Endodermal cell (in vitro differentiated cells): ENCODE results near the gene MCTP2. TPM values are rescaled to one million over a fixed set of nuclear protein-coding genes. Genes with fewer than 3 reads are reported as not detected.

Experiments
- DNase-seq: peaks from one replicate; pipeline ENCODE4 v3.0.0-alpha.2; 2017
- H3K27ac ChIP-seq: 2 replicates; pipeline ENCODE4 v1.5.1; 2013; ENCODE audit warnings: mild to moderate bottlenecking, low read depth, low read length, moderate library complexity
- H3K27me3 ChIP-seq: 2 replicates; pipeline ENCODE4 v1.6.1; 2013; ENCODE audit warnings: mild to moderate bottlenecking, low read length, moderate library complexity; ENCODE audit not compliant: insufficient read depth, control insufficient read depth, poor library complexity, severe bottlenecking
- H3K36me3 ChIP-seq: 2 replicates; pipeline ENCODE4 v1.7.0; 2013; ENCODE audit warnings: mild to moderate bottlenecking, low read length, moderate library complexity; ENCODE audit not compliant: control insufficient read depth, insufficient read depth
- H3K4me1 ChIP-seq: one replicate; pipeline ENCODE4 v1.7.0; 2013; ENCODE audit warnings: low read length; ENCODE audit not compliant: control insufficient read depth, insufficient read depth
- H3K4me3 ChIP-seq: 2 replicates; pipeline ENCODE4 v1.5.1; 2013; ENCODE audit warnings: mild to moderate bottlenecking, low read length, moderate library complexity
- H3K9ac ChIP-seq: 2 replicates; pipeline ENCODE4 v1.6.1; 2013; ENCODE audit warnings: mild to moderate bottlenecking, low read length, moderate library complexity; ENCODE audit not compliant: poor library complexity, severe bottlenecking; ENCODE audit errors: extremely low read depth
- H3K9me3 ChIP-seq: 2 replicates; pipeline ENCODE4 v1.6.1; 2013; ENCODE audit warnings: mild to moderate bottlenecking, low read length, moderate library complexity; ENCODE audit not compliant: control insufficient read depth
- H3K27ac Mint-ChIP-seq: 2 replicates; pipeline ENCODE4 v1.8.0; 2020; ENCODE audit warnings: mixed read lengths
- H3K27me3 Mint-ChIP-seq: 2 replicates; pipeline ENCODE4 v1.8.0; 2021; ENCODE audit warnings: mild to moderate bottlenecking, mixed read lengths; ENCODE audit not compliant: insufficient read depth
- H3K36me3 Mint-ChIP-seq: 2 replicates; pipeline ENCODE4 v1.8.0; 2020; ENCODE audit warnings: low read depth, mixed read lengths
- H3K4me1 Mint-ChIP-seq: 2 replicates; pipeline ENCODE4 v1.8.0; 2020; ENCODE audit warnings: mixed read lengths
- H3K4me3 Mint-ChIP-seq: 2 replicates; pipeline ENCODE4 v1.8.0; 2020; ENCODE audit warnings: mild to moderate bottlenecking, moderate library complexity, mixed read lengths
- H3K9me3 Mint-ChIP-seq: 2 replicates; pipeline ENCODE4 v1.8.0; 2020; ENCODE audit warnings: mild to moderate bottlenecking, mixed read lengths
- CTCF ChIP-seq: fragments of 200-600 bp; sonication (generic); conservative IDR thresholded peaks from 2 replicates; pipeline ENCODE4 v1.5.0; 2021; ENCODE audit warnings: antibody characterized with exemption, mild to moderate bottlenecking
- WGBS, 2 experiments: methylation state at CpG; one replicate each; pipeline versions ENCODE4 v1.1.5 to v1.1.7; 2013; ENCODE audit warnings: missing lambda C conversion rate in 2 of 2, mixed read lengths in 1 of 2; ENCODE audit not compliant: insufficient coverage in 1 of 2, insufficient read length in 1 of 2; 5-methylcytosine and 5-hydroxymethylcytosine counted together
- total RNA-seq, 2 donors: library from RNA; stranded (reverse); fragmentation: NEBNext Ultra II Directional in 1 of 2; extraction: Animal tissue kit (Norgen Biotek cat#: 25700) in 1 of 2; gene quantifications; 2 replicates in 1 of 2; 3 replicates in 1 of 2; pipeline ENCODE4 v1.2.1, GENCODE V29; 2021

Gene MCTP2
- total RNA-seq, 2 donors from 2014 or later, result 9.2 to 12.1 TPM

GRCh38 chr15:94269954-94270353, 38.6 kb downstream of the MCTP2 start:
- no peaks in the 10 kb centered on the region for H3K4me1 Mint-ChIP-seq
- no peaks in the 10 kb centered on the region for H3K9me3 ChIP-seq
- WGBS, 2 experiments, result 80 to 87% methylated on average over 1 to 2 of the region's 2 CpGs
- no peaks in the 10 kb centered on the region for H3K4me1 ChIP-seq
- no peaks in the 10 kb centered on the region for H3K9me3 Mint-ChIP-seq
- no peaks in the 10 kb centered on the region for H3K27me3 ChIP-seq
- TF ChIP-seq CTCF, result no peak
- H3K4me3 ChIP-seq, result no peak overlapping the region
- no peaks in the 10 kb centered on the region for H3K27me3 Mint-ChIP-seq
- H3K4me3 Mint-ChIP-seq, result no peak overlapping the region
- H3K27ac ChIP-seq, result no peak overlapping the region
- no peak for DNase-seq
- H3K9ac ChIP-seq, result no peak overlapping the region
- no peaks in the 10 kb centered on the region for H3K36me3 Mint-ChIP-seq
- no peak overlapping the region for H3K27ac Mint-ChIP-seq
- no peaks in the 10 kb centered on the region for H3K36me3 ChIP-seq

GRCh38 chr15:94270570-94270969, 39.2 kb downstream of the MCTP2 start:
- H3K27me3 Mint-ChIP-seq, result no peaks in the 10 kb centered on the region
- Histone ChIP-seq H3K36me3 (no peaks in the 10 kb centered on the region), H3K27ac (no peak overlapping the region), H3K27me3 (no peaks in the 10 kb centered on the region), H3K4me1 (no peaks in the 10 kb centered on the region), H3K4me3 (no peak overlapping the region), H3K9me3 (no peaks in the 10 kb centered on the region), H3K9ac (no peak overlapping the region)
- WGBS, 2 experiments, result 94% methylated on average over 2 of the region's 2 CpGs; no CpG with 5 or more reads in 1 of the 2 experiments
- no peak overlapping the region for H3K27ac Mint-ChIP-seq
- no peak overlapping the region for H3K4me3 Mint-ChIP-seq
- H3K9me3 Mint-ChIP-seq, result no peaks in the 10 kb centered on the region
- no peaks in the 10 kb centered on the region for H3K36me3 Mint-ChIP-seq
- no peaks in the 10 kb centered on the region for H3K4me1 Mint-ChIP-seq
- TF ChIP-seq CTCF, result no peak
- DNase-seq, result no peak

GRCh38 chr15:94272251-94272898, 41.0 kb downstream of the MCTP2 start:
- no peak for TF ChIP-seq CTCF
- Histone ChIP-seq H3K4me3 (no peak overlapping the region), H3K27me3 (no peaks in the 10 kb centered on the region), H3K4me1 (no peaks in the 10 kb centered on the region), H3K36me3 (no peaks in the 10 kb centered on the region), H3K9ac (no peak overlapping the region), H3K9me3 (no peaks in the 10 kb centered on the region), H3K27ac (no peak overlapping the region)
- no peak for DNase-seq
- Mint-ChIP-seq H3K4me3 (no peak overlapping the region), H3K4me1 (peaks cover under 1% of the 10 kb centered on the region), H3K27ac (no peak overlapping the region), H3K36me3 (no peaks in the 10 kb centered on the region), H3K9me3 (no peaks in the 10 kb centered on the region), H3K27me3 (no peaks in the 10 kb centered on the region)
- 91 to 93% methylated on average over 6 to 7 of the region's 7 CpGs for WGBS, 2 experiments
